ENCODE results near the gene PPM1B.

Gene PPM1B

DNA sequence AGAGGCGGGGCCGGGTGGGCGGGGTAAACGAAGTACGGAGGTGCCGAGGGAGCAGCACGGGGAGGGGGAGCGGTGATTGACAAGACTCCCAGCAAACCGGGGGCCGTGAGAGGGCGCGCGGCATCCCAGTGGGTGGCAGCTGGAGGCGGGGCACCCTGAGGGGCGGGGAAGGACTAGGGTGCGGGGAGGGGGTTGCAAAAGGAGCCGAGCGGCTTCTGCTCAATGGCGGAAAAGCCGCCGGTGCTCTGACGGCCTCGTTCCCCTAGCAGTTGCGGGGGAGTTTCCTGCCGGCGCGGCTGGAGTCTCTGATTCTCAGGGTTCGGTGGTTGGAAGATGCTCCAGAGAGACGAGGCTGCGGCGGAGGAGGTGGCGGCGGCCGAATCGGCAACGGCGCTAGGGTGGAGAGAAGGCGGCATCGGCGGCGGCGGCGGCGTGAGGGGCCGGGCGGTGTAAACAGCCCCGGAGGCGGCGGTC, at the start of gene PPM1B:
TSS of gene PPM1B (plus strand) at position 195 of the 474 bp plus-strand sequence. CDS start 32,325 bp downstream, outside the sequence.
- Histone ChIP-seq H3F3A (ENCODE audit: control insufficient read depth, insufficient read depth) (no peaks in the 10 kb centered on the region), H4K20me1 (ENCODE audit: control insufficient read depth, insufficient read depth, low read depth, low read length) (peaks cover 18% of the 10 kb centered on the region), H3K27me3 (ENCODE audit: control insufficient read depth, low read length) (no peaks in the 10 kb centered on the region), H3K79me2 (ENCODE audit: control insufficient read depth, low read length) (peaks cover 50% of the 10 kb centered on the region), H3K4me2 (ENCODE audit: low read length) (peak within 1 kb of the TSS; percentile 80), H3K4me3 (ENCODE audit: low read length) (peak within 1 kb of the TSS; percentile 80), H3K4me1 (ENCODE audit: control insufficient read depth, low read length) (peaks cover 19% of the 10 kb centered on the region), H3K9me2 (replicated peaks; ENCODE audit: control insufficient read depth, low read length) (no peaks in the 10 kb centered on the region), H3K27ac (ENCODE audit: low read depth, low read length) (peak within 1 kb of the TSS; percentile 81), H3K9me3 (ENCODE audit: control insufficient read depth, insufficient read depth, low read length) (no peaks in the 10 kb centered on the region), H3K36me3 (ENCODE audit: control insufficient read depth, low read length) (peaks cover 13% of the 10 kb centered on the region)
- TF ChIP-seq EZH2phosphoT487 (IDR thresholded peaks at IDR 0.05; ENCODE audit: borderline replicate concordance, low read length) (no peak), CTCF (IDR thresholded peaks at IDR 0.05; ENCODE audit: low read depth, low read length, poor library complexity, severe bottlenecking) (no peak)

DNA sequence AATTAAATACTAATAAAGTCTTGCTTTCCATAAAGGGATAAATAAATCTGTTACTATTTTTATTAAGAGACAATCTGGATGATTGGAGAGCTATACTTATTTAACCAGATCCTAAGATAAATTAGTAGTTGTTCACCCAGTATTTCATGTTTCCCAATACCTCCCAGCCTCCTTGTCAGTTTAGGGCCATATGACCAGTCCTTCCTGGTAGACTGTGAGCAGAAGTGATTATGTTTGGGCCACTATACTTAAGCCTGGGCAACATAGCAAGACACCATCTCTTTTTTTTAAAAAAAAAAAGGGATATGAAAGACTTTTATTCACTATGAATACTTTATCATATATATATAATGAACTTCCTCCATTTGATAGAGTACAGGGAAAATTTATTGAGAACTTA, 48.8 kb upstream of the PPM1B start:
- Histone ChIP-seq H3F3A (ENCODE audit: control insufficient read depth, insufficient read depth) (no peaks in the 10 kb centered on the region), H4K20me1 (ENCODE audit: control insufficient read depth, insufficient read depth, low read depth, low read length) (no peaks in the 10 kb centered on the region), H3K9me2 (replicated peaks; ENCODE audit: control insufficient read depth, low read length) (no peaks in the 10 kb centered on the region), H3K4me3 (ENCODE audit: low read length) (no peak overlapping the region), H3K9me3 (ENCODE audit: control insufficient read depth, insufficient read depth, low read length) (no peaks in the 10 kb centered on the region), H3K27ac (ENCODE audit: low read depth, low read length) (no peak overlapping the region), H3K79me2 (ENCODE audit: control insufficient read depth, low read length) (no peaks in the 10 kb centered on the region), H3K27me3 (ENCODE audit: control insufficient read depth, low read length) (no peaks in the 10 kb centered on the region), H3K36me3 (ENCODE audit: control insufficient read depth, low read length) (no peaks in the 10 kb centered on the region), H3K4me2 (ENCODE audit: low read length) (no peak overlapping the region), H3K4me1 (ENCODE audit: control insufficient read depth, low read length) (peaks cover 6% of the 10 kb centered on the region)
- TF ChIP-seq EZH2phosphoT487 (IDR thresholded peaks at IDR 0.05; ENCODE audit: borderline replicate concordance, low read length) (no peak), CTCF (IDR thresholded peaks at IDR 0.05; ENCODE audit: low read depth, low read length, poor library complexity, severe bottlenecking) (no peak)

GRCh38 chr2:44120428-44120827, 48.2 kb upstream of the PPM1B start:
- Histone ChIP-seq H3K27ac (ENCODE audit: low read depth, low read length) (no peak overlapping the region), H4K20me1 (ENCODE audit: control insufficient read depth, insufficient read depth, low read depth, low read length) (no peaks in the 10 kb centered on the region), H3K36me3 (ENCODE audit: control insufficient read depth, low read length) (no peaks in the 10 kb centered on the region), H3K9me3 (ENCODE audit: control insufficient read depth, insufficient read depth, low read length) (no peaks in the 10 kb centered on the region), H3K27me3 (ENCODE audit: control insufficient read depth, low read length) (peaks cover under 1% of the 10 kb centered on the region; the same call in 1 of the 2 replicates), H3K9me2 (replicated peaks; ENCODE audit: control insufficient read depth, low read length) (no peaks in the 10 kb centered on the region), H3K79me2 (ENCODE audit: control insufficient read depth, low read length) (no peaks in the 10 kb centered on the region), H3K4me3 (ENCODE audit: low read length) (no peak overlapping the region), H3K4me2 (ENCODE audit: low read length) (no peak overlapping the region), H3F3A (ENCODE audit: control insufficient read depth, insufficient read depth) (no peaks in the 10 kb centered on the region), H3K4me1 (ENCODE audit: control insufficient read depth, low read length) (peaks cover 6% of the 10 kb centered on the region)
- TF ChIP-seq EZH2phosphoT487 (IDR thresholded peaks at IDR 0.05; ENCODE audit: borderline replicate concordance, low read length) (no peak), CTCF (IDR thresholded peaks at IDR 0.05; ENCODE audit: low read depth, low read length, poor library complexity, severe bottlenecking) (no peak)
